Parathyroid adenoma (tissue), 2 donors: ENCODE results near the gene NXN.

Source experiments
- H2AFZ ChIP-seq: fragments of 300-600 bp; sonication (generic); one replicate; pipeline ENCODE4 v1.7.0; 2017; ENCODE audit warnings: antibody characterized with exemption, mild to moderate bottlenecking
- H3K27ac ChIP-seq: fragments of 300-600 bp; sonication (generic); one replicate; pipeline ENCODE4 v1.7.0; 2017
- H3K27me3 ChIP-seq: fragments of 300-600 bp; sonication (generic); one replicate; pipeline ENCODE4 v1.7.0; 2017; ENCODE audit warnings: low read length; ENCODE audit not compliant: control insufficient read depth, insufficient read depth
- H3K36me3 ChIP-seq: fragments of 300-600 bp; sonication (generic); one replicate; pipeline ENCODE4 v1.7.0; 2017; ENCODE audit warnings: low read length; ENCODE audit not compliant: control insufficient read depth, insufficient read depth
- H3K4me1 ChIP-seq: fragments of 300-600 bp; sonication (generic); one replicate; pipeline ENCODE4 v1.7.0; 2017; ENCODE audit warnings: control low read depth
- H3K4me2 ChIP-seq: fragments of 300-600 bp; sonication (generic); one replicate; pipeline ENCODE4 v1.7.0; 2017; ENCODE audit warnings: low read length
- H3K4me3 ChIP-seq: fragments of 300-600 bp; sonication (generic); one replicate; pipeline ENCODE4 v1.7.0; 2017; ENCODE audit warnings: low read depth, low read length
- H3K79me2 ChIP-seq: fragments of 300-600 bp; sonication (generic); one replicate; pipeline ENCODE4 v1.7.0; 2017; ENCODE audit warnings: control low read depth
- H3K9ac ChIP-seq: fragments of 300-600 bp; sonication (generic); one replicate; pipeline ENCODE4 v1.7.0; 2017; ENCODE audit warnings: mild to moderate bottlenecking
- H3K9me3 ChIP-seq: fragments of 300-600 bp; sonication (generic); one replicate; pipeline ENCODE4 v1.7.0; 2017; ENCODE audit warnings: low read length; ENCODE audit not compliant: control insufficient read depth
- CTCF ChIP-seq: fragments of 300-600 bp; sonication (generic); IDR thresholded peaks from one replicate; pipeline ENCODE4 v1.7.0; 2017; ENCODE audit warnings: antibody characterized with exemption, mild to moderate bottlenecking
- donor health status: primary hyperparathyroidism.

NXN gene

GRCh38 chr17:781805-782731 is 197.5 kb downstream of the NXN start, which contains the start of the genes GLOD4 and MRM3:
Gene GLOD4, minus strand, starts transcription at chr17:782280. Its CDS starts 25 bp downstream, at chr17:782255.
Gene MRM3, plus strand, starts transcription at chr17:782353. Its CDS starts 26 bp downstream, at chr17:782379.
- peak within 1 kb of the TSS; percentile 91 for H3K4me2 ChIP-seq
- H2AFZ ChIP-seq, result peak within 1 kb of the TSS; percentile 83
- peak within 1 kb of the TSS; percentile 17 for H3K9ac ChIP-seq
- H3K4me1 ChIP-seq, result peaks cover 6% of the 10 kb centered on the region
- peak; percentile 22 for TF ChIP-seq CTCF
- peak within 1 kb of the TSS; percentile 75 for H3K4me3 ChIP-seq
- peaks cover 14% of the 10 kb centered on the region for H3K79me2 ChIP-seq
- no peaks in the 10 kb centered on the region for H3K9me3 ChIP-seq
- H3K36me3 ChIP-seq, result no peaks in the 10 kb centered on the region
- H3K27ac ChIP-seq, result peak within 1 kb of the TSS; percentile 53
- H3K27me3 ChIP-seq, result no peaks in the 10 kb centered on the region

GRCh38 chr17:778096-778495 is 201.5 kb downstream of the NXN start:
- Histone ChIP-seq H2AFZ (no peak overlapping the region), H3K4me1 (peaks cover 6% of the 10 kb centered on the region), H3K27me3 (no peaks in the 10 kb centered on the region), H3K36me3 (no peaks in the 10 kb centered on the region), H3K9me3 (no peaks in the 10 kb centered on the region), H3K9ac (no peak overlapping the region), H3K79me2 (peaks cover 11% of the 10 kb centered on the region), H3K4me3 (no peak overlapping the region), H3K27ac (no peak overlapping the region), H3K4me2 (no peak overlapping the region)
- no peak for TF ChIP-seq CTCF

DNA sequence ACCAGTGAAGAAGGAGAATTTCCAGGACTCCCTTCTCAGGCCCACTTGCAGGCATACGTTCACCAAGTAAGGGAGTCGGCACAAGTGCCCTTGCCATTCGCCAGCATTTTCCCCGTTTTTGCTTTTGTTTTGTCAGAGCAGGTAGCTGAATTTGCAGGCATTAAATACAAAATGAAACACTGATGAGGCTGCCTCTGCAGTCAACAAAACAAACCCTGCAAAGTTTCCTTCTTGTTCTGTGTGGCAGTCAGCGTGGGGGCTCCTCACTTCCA is 205.3 kb downstream of the NXN start:
- no peak for TF ChIP-seq CTCF
- Histone ChIP-seq H3K4me1 (no peaks in the 10 kb centered on the region), H3K27me3 (no peaks in the 10 kb centered on the region), H3K27ac (no peak overlapping the region), H3K79me2 (no peaks in the 10 kb centered on the region), H3K9me3 (no peaks in the 10 kb centered on the region), H3K4me3 (no peak overlapping the region), H3K9ac (no peak overlapping the region), H3K36me3 (no peaks in the 10 kb centered on the region), H3K4me2 (no peak overlapping the region), H2AFZ (no peak overlapping the region)

DNA sequence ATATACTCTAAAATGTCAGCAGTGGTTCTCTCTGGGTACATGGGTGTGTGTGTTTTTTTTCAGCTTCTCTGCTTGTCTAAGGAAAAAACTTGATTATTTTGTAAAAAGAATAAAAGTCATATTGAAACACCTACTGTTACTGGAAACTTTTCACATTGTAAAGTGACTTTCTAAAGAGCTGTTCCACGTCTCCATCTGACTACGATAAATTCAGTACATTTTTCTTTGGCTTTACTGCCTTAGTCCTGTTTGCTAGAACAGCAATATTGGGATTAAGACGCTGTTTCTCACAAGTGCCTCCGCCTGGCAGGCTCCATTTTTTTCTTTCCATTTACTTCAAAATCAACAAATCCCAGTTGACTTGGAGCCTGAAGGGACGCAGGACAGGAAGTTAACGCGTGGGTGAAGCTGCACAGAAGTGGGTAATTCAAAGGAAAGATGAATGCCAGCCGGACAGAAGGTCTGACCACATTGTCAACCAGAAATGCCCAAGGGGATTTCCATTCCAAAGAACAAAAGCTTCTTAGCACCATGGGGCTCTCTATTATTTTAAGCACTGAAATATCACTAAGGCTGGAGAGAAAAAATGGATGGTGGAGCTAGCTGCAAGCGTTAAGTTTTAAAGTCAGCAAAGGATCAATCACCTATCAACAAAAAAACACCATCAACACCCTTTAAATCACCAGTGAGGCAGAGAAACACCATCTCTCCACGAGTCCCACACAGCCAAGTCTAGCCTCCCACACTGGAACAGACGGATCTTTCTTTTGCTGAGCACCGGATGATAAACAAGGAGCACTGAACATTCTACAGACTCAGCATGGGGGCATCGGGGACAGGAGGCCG is 205.9 kb downstream of the NXN start:
- Histone ChIP-seq H3K79me2 (no peaks in the 10 kb centered on the region), H3K4me1 (no peaks in the 10 kb centered on the region), H3K36me3 (no peaks in the 10 kb centered on the region), H3K4me3 (no peak overlapping the region), H2AFZ (no peak overlapping the region), H3K27me3 (no peaks in the 10 kb centered on the region), H3K4me2 (no peak overlapping the region), H3K9ac (no peak overlapping the region), H3K9me3 (no peaks in the 10 kb centered on the region), H3K27ac (no peak overlapping the region)
- no peak for TF ChIP-seq CTCF
